ENCODE data around the gene HLA-G. TPM values are rescaled to one million over a fixed set of nuclear protein-coding genes. Genes with fewer than 3 reads are reported as not detected.

HLA-G gene
- total RNA-seq, 1 donor from 2014 or later, result 1.2 TPM

GRCh38 chr6:29800254-29800653, 27.4 kb upstream of the HLA-G start:
- H3K27me3 Mint-ChIP-seq (ENCODE audit: low read depth), result peaks cover 26% of the 10 kb centered on the region
- no peak overlapping the region for H3K4me3 Mint-ChIP-seq (ENCODE audit: low read depth)
- no peaks in the 10 kb centered on the region for H3K4me1 Mint-ChIP-seq (ENCODE audit: low read depth)
- H3K9me3 Mint-ChIP-seq, result no peaks in the 10 kb centered on the region
- no peak overlapping the region for H3K27ac Mint-ChIP-seq
- H3K36me3 Mint-ChIP-seq (ENCODE audit: low read depth), result no peaks in the 10 kb centered on the region
- intact Hi-C loops (cut with micrococcal nuclease), result no loop called here
- DNase-seq (ENCODE audit: low spot score), result no peak

- Mint-ChIP-seq H3K27ac (no peak overlapping the region), H3K36me3 (ENCODE audit: low read depth) (no peaks in the 10 kb centered on the region), H3K4me3 (ENCODE audit: low read depth) (no peak overlapping the region), H3K27me3 (ENCODE audit: low read depth) (peaks cover 39% of the 10 kb centered on the region), H3K9me3 (no peaks in the 10 kb centered on the region), H3K4me1 (ENCODE audit: low read depth) (no peaks in the 10 kb centered on the region)
- intact Hi-C loops (cut with micrococcal nuclease), result no loop called here
- DNase-seq (ENCODE audit: low spot score), result no peak
These were observed 21.2 kb upstream of the HLA-G start for GRCh38 chr6:29806387-29806786.

- H3K4me1 Mint-ChIP-seq (ENCODE audit: low read depth), result no peaks in the 10 kb centered on the region
- peaks cover 37% of the 10 kb centered on the region for H3K27me3 Mint-ChIP-seq (ENCODE audit: low read depth)
- no peak for DNase-seq (ENCODE audit: low spot score)
- no peaks in the 10 kb centered on the region for H3K9me3 Mint-ChIP-seq
- intact Hi-C loops (cut with micrococcal nuclease), result no loop called here
- no peak overlapping the region for H3K27ac Mint-ChIP-seq
- H3K4me3 Mint-ChIP-seq (ENCODE audit: low read depth), result no peak overlapping the region
- H3K36me3 Mint-ChIP-seq (ENCODE audit: low read depth), result no peaks in the 10 kb centered on the region
These were observed 18.4 kb upstream of the HLA-G start for GRCh38 chr6:29809249-29809648.

DNA sequence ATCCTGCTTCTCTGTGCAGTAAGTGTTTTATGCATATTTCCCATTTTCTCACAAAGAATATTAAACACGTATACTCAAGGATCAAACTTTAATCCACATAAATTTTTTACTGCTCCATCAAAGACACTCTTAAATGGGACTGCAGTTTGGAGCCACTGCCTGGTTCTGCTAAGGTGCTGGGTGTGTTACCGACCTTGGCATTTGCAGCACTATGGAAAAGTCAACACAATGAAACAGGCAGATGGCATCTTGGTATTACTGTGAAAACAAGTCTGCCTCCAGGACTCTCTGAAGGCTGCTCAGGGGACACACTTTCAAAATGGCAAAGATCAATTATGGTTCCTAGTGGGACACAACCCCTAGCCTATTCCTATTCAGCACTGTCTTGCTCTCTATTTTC, 17.3 kb upstream of the HLA-G start:
- H3K4me3 Mint-ChIP-seq (ENCODE audit: low read depth), result no peak overlapping the region
- peaks cover 36% of the 10 kb centered on the region for H3K27me3 Mint-ChIP-seq (ENCODE audit: low read depth)
- no peaks in the 10 kb centered on the region for H3K36me3 Mint-ChIP-seq (ENCODE audit: low read depth)
- intact Hi-C loops (cut with micrococcal nuclease), result no loop called here
- no peaks in the 10 kb centered on the region for H3K9me3 Mint-ChIP-seq
- no peak overlapping the region for H3K27ac Mint-ChIP-seq
- no peaks in the 10 kb centered on the region for H3K4me1 Mint-ChIP-seq (ENCODE audit: low read depth)
- DNase-seq (ENCODE audit: low spot score), result no peak

DNA sequence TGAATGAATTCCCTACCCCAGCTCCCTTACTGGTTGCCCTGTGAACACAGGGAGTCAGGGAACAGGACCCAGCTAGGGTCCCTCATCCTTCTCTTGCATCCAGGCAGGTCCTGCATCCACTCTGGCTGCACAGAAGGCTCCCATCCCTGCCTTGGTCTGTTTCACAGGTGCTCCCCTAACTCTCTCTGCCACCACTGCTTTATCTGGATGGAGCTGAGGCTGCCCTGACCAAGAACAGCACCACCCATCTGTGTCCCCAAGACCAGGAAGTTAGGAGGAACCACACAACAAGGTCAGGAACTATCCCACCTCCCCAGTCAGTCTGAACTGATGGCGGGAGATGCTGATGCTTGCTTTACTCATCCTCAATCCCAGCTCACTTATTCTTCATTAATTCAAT, 16.2 kb upstream of the HLA-G start:
- no peaks in the 10 kb centered on the region for H3K9me3 Mint-ChIP-seq
- no peak overlapping the region for H3K27ac Mint-ChIP-seq
- H3K27me3 Mint-ChIP-seq (ENCODE audit: low read depth), result peaks cover 33% of the 10 kb centered on the region
- no peak overlapping the region for H3K4me3 Mint-ChIP-seq (ENCODE audit: low read depth)
- no peak for DNase-seq (ENCODE audit: low spot score)
- intact Hi-C loops (cut with micrococcal nuclease), result no loop called here
- no peaks in the 10 kb centered on the region for H3K4me1 Mint-ChIP-seq (ENCODE audit: low read depth)
- H3K36me3 Mint-ChIP-seq (ENCODE audit: low read depth), result no peaks in the 10 kb centered on the region

- DNase-seq (ENCODE audit: low spot score), result no peak
- intact Hi-C loops (cut with micrococcal nuclease), result no loop called here
- no peaks in the 10 kb centered on the region for H3K9me3 Mint-ChIP-seq
- no peak overlapping the region for H3K4me3 Mint-ChIP-seq (ENCODE audit: low read depth)
- no peaks in the 10 kb centered on the region for H3K36me3 Mint-ChIP-seq (ENCODE audit: low read depth)
- H3K27me3 Mint-ChIP-seq (ENCODE audit: low read depth), result peaks cover 21% of the 10 kb centered on the region
- H3K27ac Mint-ChIP-seq, result no peak overlapping the region
- no peaks in the 10 kb centered on the region for H3K4me1 Mint-ChIP-seq (ENCODE audit: low read depth)
These were observed 14.6 kb upstream of the HLA-G start for GRCh38 chr6:29813066-29813465.

DNA sequence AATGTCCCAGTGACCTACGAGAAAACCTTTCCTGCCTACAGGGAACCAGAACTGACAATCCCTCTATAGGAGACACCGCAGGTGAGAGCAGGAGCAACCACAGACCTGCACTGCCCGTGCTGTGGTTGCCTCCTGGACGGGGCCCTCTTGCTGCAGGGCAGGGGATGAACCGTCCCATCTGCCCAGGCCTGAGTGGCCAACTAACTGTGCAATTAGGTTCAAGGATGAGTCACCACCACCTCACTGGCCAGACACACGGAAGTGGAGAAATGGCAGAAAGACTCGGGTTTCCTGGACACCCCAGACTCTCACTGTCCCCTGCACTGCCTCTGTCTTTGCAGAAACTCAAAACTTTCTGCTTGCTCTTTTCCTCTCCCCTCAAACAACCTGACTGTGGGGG, 13.8 kb upstream of the HLA-G start:
- Mint-ChIP-seq H3K9me3 (no peaks in the 10 kb centered on the region), H3K36me3 (ENCODE audit: low read depth) (no peaks in the 10 kb centered on the region), H3K27ac (no peak overlapping the region), H3K27me3 (ENCODE audit: low read depth) (peaks cover 21% of the 10 kb centered on the region), H3K4me3 (ENCODE audit: low read depth) (no peak overlapping the region), H3K4me1 (ENCODE audit: low read depth) (no peaks in the 10 kb centered on the region)
- intact Hi-C loops (cut with micrococcal nuclease), result no loop called here
- no peak for DNase-seq (ENCODE audit: low spot score)

DNA sequence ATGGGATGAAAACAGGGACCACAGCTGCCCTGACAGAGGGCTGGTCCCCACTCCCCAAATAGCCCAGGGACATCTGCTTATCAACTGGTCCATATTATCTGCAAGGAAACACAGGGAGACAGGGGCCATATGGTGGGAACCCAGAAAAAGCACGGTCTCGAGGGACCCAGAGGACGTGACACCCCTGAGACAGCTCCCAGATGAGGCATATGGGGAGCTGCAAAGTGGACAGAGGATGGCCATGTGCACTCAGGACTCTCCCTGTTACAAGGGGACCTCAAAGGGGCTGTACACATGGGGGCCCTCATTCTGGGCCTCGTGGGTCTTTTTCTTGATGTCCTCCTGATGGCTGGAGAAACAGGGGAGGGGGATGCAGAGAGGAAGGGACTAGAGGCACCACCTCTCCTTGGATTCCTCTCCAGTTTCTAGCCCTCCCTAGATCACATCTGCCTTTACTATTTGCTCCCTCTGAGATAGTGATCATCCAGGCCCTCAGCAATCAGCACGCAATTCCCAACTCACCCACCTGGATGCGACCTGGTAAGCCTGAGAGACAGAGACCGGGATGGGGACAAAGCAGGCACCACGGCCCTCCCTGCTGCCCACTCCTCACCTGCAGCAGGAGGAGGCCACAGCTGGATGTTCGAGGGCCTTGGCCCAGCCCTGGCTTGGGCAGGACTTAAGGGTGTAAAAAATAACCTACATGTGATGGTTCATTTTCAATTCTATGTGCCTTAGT, 13.1 kb upstream of the HLA-G start:
- no peak overlapping the region for H3K27ac Mint-ChIP-seq

DNA sequence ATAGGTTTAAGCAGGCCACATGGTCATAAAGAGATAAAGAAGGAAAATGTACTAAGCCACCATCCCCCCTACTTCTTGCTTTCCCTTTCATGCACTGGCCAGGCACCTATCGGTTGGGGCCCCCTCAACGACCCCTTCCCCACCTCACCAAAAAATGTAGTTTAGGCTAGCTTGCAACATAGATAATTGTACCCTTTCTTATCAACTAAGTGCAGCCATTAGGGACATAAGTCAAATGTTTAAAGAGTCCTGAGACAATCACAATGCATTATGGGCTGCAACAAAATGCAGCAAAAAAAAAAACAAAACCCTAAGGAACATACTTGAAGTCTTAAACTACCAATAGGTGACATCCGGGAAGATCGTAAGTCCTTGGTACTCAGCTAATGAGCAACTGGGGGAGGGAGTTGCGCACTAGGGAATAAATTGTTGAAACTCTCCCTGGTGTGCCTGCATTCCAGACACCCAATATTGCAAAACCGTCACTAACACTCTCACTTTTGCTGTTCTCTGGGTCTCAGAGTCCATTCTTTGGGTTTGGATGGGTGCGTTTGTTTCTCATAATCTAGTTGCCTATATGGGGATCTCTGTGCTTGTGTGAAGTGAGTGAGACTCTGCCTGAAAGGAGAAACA, 12.4 kb upstream of the HLA-G start:
- no peak for DNase-seq (ENCODE audit: low spot score)
- Mint-ChIP-seq H3K27me3 (ENCODE audit: low read depth) (peaks cover 17% of the 10 kb centered on the region), H3K4me1 (ENCODE audit: low read depth) (no peaks in the 10 kb centered on the region), H3K27ac (no peak overlapping the region), H3K9me3 (no peaks in the 10 kb centered on the region), H3K36me3 (ENCODE audit: low read depth) (no peaks in the 10 kb centered on the region), H3K4me3 (ENCODE audit: low read depth) (no peak overlapping the region)
- intact Hi-C loops (cut with micrococcal nuclease), result no loop called here

More for the DNA sequence above, 13.1 kb upstream of the HLA-G start:
- Mint-ChIP-seq H3K9me3 (no peaks in the 10 kb centered on the region), H3K4me3 (ENCODE audit: low read depth) (no peak overlapping the region), H3K4me1 (ENCODE audit: low read depth) (no peaks in the 10 kb centered on the region), H3K27me3 (ENCODE audit: low read depth) (peaks cover 23% of the 10 kb centered on the region), H3K36me3 (ENCODE audit: low read depth) (no peaks in the 10 kb centered on the region)
- intact Hi-C loops (cut with micrococcal nuclease), result no loop called here
- no peak for DNase-seq (ENCODE audit: low spot score)

DNA sequence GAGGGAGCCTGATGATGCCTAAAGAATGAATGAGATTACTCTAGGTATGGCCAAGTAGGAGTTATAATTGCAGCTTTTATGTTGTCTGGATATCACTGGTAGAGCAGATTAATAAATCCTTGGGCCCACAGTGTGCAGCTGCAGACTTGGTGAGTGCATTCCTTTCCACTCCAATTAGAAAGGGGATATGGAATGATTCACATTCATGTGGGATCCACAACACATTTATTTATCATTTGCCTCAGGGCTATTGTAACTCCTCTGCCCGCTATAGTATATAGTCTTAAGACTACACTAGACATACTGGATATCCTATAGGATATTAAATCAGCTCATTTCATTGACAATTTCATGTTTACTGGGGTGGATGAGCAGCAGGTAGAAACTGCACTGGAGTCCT, 11.6 kb upstream of the HLA-G start:
- Mint-ChIP-seq H3K9me3 (no peaks in the 10 kb centered on the region), H3K27ac (no peak overlapping the region), H3K4me3 (ENCODE audit: low read depth) (no peak overlapping the region), H3K4me1 (ENCODE audit: low read depth) (no peaks in the 10 kb centered on the region), H3K27me3 (ENCODE audit: low read depth) (peaks cover 17% of the 10 kb centered on the region), H3K36me3 (ENCODE audit: low read depth) (no peaks in the 10 kb centered on the region)
- intact Hi-C loops (cut with micrococcal nuclease), result no loop called here
- no peak for DNase-seq (ENCODE audit: low spot score)

DNA sequence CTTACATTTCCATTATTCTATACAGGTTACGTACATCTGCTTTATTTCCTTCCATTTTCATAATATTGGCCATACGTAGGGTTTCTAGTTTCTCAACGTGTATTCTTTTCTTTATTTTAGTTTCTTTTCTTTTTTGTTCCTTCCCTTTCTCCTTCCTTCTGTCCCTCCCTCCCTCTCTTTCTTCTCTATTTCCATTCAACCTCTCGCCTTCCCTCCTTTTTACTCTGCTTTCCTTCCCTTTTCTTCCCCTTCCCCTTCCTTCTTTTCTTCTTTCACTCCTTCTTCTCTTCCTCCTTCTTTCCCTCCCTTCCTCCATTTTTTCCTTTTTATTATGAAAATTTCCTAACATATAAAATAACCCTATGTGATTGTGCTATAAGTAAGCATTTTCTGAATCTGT, 8.7 kb upstream of the HLA-G start:
- Mint-ChIP-seq H3K36me3 (ENCODE audit: low read depth) (no peaks in the 10 kb centered on the region), H3K27ac (no peak overlapping the region), H3K4me1 (ENCODE audit: low read depth) (no peaks in the 10 kb centered on the region), H3K4me3 (ENCODE audit: low read depth) (no peak overlapping the region), H3K27me3 (ENCODE audit: low read depth) (peaks cover 35% of the 10 kb centered on the region), H3K9me3 (no peaks in the 10 kb centered on the region)
- intact Hi-C loops (cut with micrococcal nuclease), result no loop called here
- no peak for DNase-seq (ENCODE audit: low spot score)

DNA sequence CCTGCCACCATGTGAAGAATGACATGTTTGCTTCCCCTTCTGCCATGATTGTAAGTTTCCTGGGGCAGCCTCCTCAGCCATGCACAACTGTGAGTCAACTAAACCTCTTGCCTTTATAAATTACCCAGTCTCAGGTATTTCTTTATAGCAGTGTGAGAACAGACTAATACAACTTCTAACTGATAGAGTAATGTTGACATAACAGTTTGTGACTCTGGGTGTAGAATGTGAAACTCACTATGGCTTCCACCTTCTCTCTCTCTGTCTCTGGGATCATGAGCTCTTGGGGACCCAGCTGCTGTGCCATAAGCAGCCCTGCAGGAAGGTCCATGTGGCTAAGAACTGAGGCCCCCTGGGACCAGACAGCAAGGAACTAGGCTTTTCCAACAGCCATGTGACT, 3.5 kb upstream of the HLA-G start:
- Mint-ChIP-seq H3K9me3 (no peaks in the 10 kb centered on the region), H3K27me3 (ENCODE audit: low read depth) (peaks cover 68% of the 10 kb centered on the region), H3K36me3 (ENCODE audit: low read depth) (no peaks in the 10 kb centered on the region), H3K4me1 (ENCODE audit: low read depth) (no peaks in the 10 kb centered on the region), H3K4me3 (ENCODE audit: low read depth) (no peak overlapping the region), H3K27ac (no peak overlapping the region)
- DNase-seq (ENCODE audit: low spot score), result no peak
- intact Hi-C loops (cut with micrococcal nuclease), result no loop called here

DNA sequence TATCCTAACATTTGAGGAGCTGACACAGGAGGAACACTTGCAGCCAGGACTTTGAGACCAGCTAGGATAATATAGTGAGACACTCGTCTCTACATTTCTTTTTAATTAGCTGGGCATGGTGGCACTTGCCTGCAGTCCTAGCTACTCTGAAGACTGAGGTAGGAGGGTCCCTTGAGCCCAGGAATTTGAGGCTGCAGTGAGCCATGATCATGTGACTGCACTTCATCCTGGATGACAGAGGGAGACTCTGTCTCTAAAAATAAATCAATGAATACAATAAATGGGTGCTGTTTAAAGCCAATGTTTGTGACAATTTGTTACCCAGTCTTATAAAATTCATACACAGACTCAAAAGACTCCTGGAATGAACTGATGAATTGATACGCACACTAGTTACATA, 1.8 kb upstream of the HLA-G start:
- Mint-ChIP-seq H3K36me3 (ENCODE audit: low read depth) (no peaks in the 10 kb centered on the region), H3K27me3 (ENCODE audit: low read depth) (peaks cover 81% of the 10 kb centered on the region), H3K9me3 (no peaks in the 10 kb centered on the region), H3K4me1 (ENCODE audit: low read depth) (no peaks in the 10 kb centered on the region), H3K4me3 (ENCODE audit: low read depth) (no peak overlapping the region), H3K27ac (no peak overlapping the region)
- DNase-seq (ENCODE audit: low spot score), result no peak
- intact Hi-C loops (cut with micrococcal nuclease), result no loop called here

Data from activated T-helper 2 cell treated with anti-CD3 and anti-CD28 coated beads, Interferon-gamma antibody, Interleukin-2, Interleukin-4, amounts not matched to agents 10 μg/mL and 5 μg/mL and 100 μg/mL, durations not matched to agents 14 hours and 24 hours and 36 hours (primary cell).